H1 (cell line): Measurements from ENCODE around the gene SLC48A1. TPM values are rescaled to one million over a fixed set of nuclear protein-coding genes. Genes with fewer than 3 reads are reported as not detected.

Experiments
- CTCF ChIA-PET: fragments of 300-600 bp; sonication (Branson Sonifier 250); formaldehyde crosslinking; loops from one replicate; lab custom pipeline; 2021; ENCODE audit not compliant: partially characterized antibody; lab: Charles Lee
- POLR2A ChIA-PET: fragments of 300-600 bp; sonication (Branson Sonifier 250); formaldehyde crosslinking; loops from one replicate; lab custom pipeline; 2021; ENCODE audit warnings: inconsistent platforms; ENCODE audit not compliant: partially characterized antibody; lab: Charles Lee
- DNase-seq, 2 experiments: peaks; one replicate each; pipeline versions ENCODE4 v3.0.0 to v3.0.0-alpha.2; 2010 to 2022; ENCODE audit warnings: low spot score in 2 of 2, low read depth in 1 of 2, mixed read lengths in 1 of 2
- FAIRE-seq: peaks from 2 replicates; lab custom pipeline; 2011; peaks lifted over from hg19 to GRCh38; lab: Jason Lieb, UNC
- H2AFZ ChIP-seq: 2 replicates; pipeline ENCODE4 v1.8.1; 2012; ENCODE audit warnings: low read length, inconsistent platforms
- H2AK5ac ChIP-seq: 2 replicates; pipeline ENCODE4 v1.6.1; 2013; ENCODE audit warnings: low read depth, low read length
- H2BK120ac ChIP-seq: replicated peaks from 2 replicates; pipeline ENCODE3; 2013; ENCODE audit warnings: low read depth, low read length, inconsistent platforms
- H2BK12ac ChIP-seq: 2 replicates; pipeline ENCODE4 v1.6.1; 2013; ENCODE audit warnings: low read depth, low read length
- H2BK15ac ChIP-seq: 2 replicates; pipeline ENCODE4 v1.6.1; 2013; ENCODE audit warnings: low read length
- H2BK20ac ChIP-seq: 2 replicates; pipeline ENCODE4 v1.6.1; 2013; ENCODE audit warnings: low read length
- H2BK5ac ChIP-seq: 2 replicates; pipeline ENCODE4 v1.6.1; 2013; ENCODE audit warnings: low read depth, low read length
- H3K14ac ChIP-seq: 2 replicates; pipeline ENCODE4 v1.6.1; 2013; ENCODE audit warnings: inconsistent platforms; ENCODE audit not compliant: insufficient read length
- H3K18ac ChIP-seq: 2 replicates; pipeline ENCODE4 v1.6.1; 2013; ENCODE audit warnings: low read length; ENCODE audit errors: extremely low read depth
- H3K23ac ChIP-seq: 2 replicates; pipeline ENCODE4 v1.6.1; 2013; ENCODE audit warnings: inconsistent platforms; ENCODE audit not compliant: insufficient read length
- H3K23me2 ChIP-seq: 2 replicates; pipeline ENCODE4 v1.6.1; 2013; ENCODE audit warnings: low read depth, low read length
- H3K27ac ChIP-seq: 2 replicates; pipeline ENCODE4 v1.6.1; 2011; ENCODE audit warnings: low read depth, low read length, inconsistent platforms
- H3K27me3 ChIP-seq, 4 experiments: replicated peaks in 1 of 4; 1 replicate in 1 of 4; 2 replicates in 3 of 4; pipeline versions ENCODE4 v1.6.1 to v1.8.1; 2011 to 2013; ENCODE audit warnings: low read length in 3 of 4, mild to moderate bottlenecking in 3 of 4, inconsistent platforms in 2 of 4, mixed read lengths in 2 of 4, moderate library complexity in 1 of 4; ENCODE audit not compliant: control insufficient read depth in 3 of 4, insufficient read depth in 3 of 4; ENCODE audit errors: extremely low read depth in 1 of 4
- H3K36me3 ChIP-seq, 4 experiments: 2 replicates each; pipeline versions ENCODE4 v1.6.1 to v1.8.1; 2011 to 2013; ENCODE audit warnings: mild to moderate bottlenecking in 4 of 4, low read length in 3 of 4, moderate library complexity in 2 of 4, control low read depth in 1 of 4, inconsistent platforms in 1 of 4; ENCODE audit not compliant: insufficient read depth in 4 of 4, control insufficient read depth in 2 of 4
- H3K4ac ChIP-seq: replicated peaks from 2 replicates; pipeline ENCODE3; 2013; ENCODE audit warnings: low read length, low read depth, mixed read lengths, inconsistent platforms; ENCODE audit not compliant: insufficient read length
- H3K4me1 ChIP-seq, 4 experiments: replicated peaks in 1 of 4; 1 replicate in 1 of 4; 2 replicates in 3 of 4; pipeline versions ENCODE4 v1.6.1 to v1.8.1; 2011 to 2013; ENCODE audit warnings: low read length in 3 of 4, inconsistent platforms in 2 of 4, mixed read lengths in 1 of 4; ENCODE audit not compliant: insufficient read depth in 4 of 4, control insufficient read depth in 3 of 4
- H3K4me2 ChIP-seq, 2 experiments: 2 replicates each; pipeline versions ENCODE4 v1.6.1 to v1.8.1; 2011 to 2013; ENCODE audit warnings: low read depth in 2 of 2, low read length in 2 of 2, control low read depth in 1 of 2, inconsistent platforms in 1 of 2, mild to moderate bottlenecking in 1 of 2; ENCODE audit not compliant: insufficient read depth in 1 of 2
- H3K4me3 ChIP-seq, 4 experiments: fragments of 200-600, 300-600 bp in 1 of 4; sonication (generic), shearing (Covaris generic), sonication (Bioruptor Twin) in 1 of 4; 2 replicates each; pipeline versions ENCODE4 v1.5.1 to v1.8.1; 2011 to 2016; ENCODE audit warnings: low read length in 4 of 4, low read depth in 3 of 4, control low read depth in 2 of 4, inconsistent platforms in 2 of 4, mild to moderate bottlenecking in 2 of 4, mixed read lengths in 1 of 4, moderate library complexity in 1 of 4; ENCODE audit not compliant: insufficient read depth in 2 of 4; ENCODE audit errors: extremely low read depth in 1 of 4
- H3K56ac ChIP-seq: replicated peaks from 2 replicates; pipeline ENCODE3; 2013; ENCODE audit warnings: low read depth, mild to moderate bottlenecking, mixed read lengths, low read length, inconsistent platforms; ENCODE audit not compliant: insufficient read length
- H3K79me1 ChIP-seq: 2 replicates; pipeline ENCODE4 v1.6.1; 2013; ENCODE audit warnings: low read depth, low read length, control low read depth
- H3K79me2 ChIP-seq, 2 experiments: 2 replicates each; pipeline versions ENCODE4 v1.6.1 to v1.8.1; 2012 to 2013; ENCODE audit warnings: low read length in 2 of 2, mild to moderate bottlenecking in 2 of 2, inconsistent platforms in 1 of 2; ENCODE audit not compliant: insufficient read depth in 2 of 2, control insufficient read depth in 1 of 2
- H3K9ac ChIP-seq, 4 experiments: replicated peaks in 1 of 4; 1 replicate in 1 of 4; 2 replicates in 3 of 4; pipeline versions ENCODE4 v1.6.1 to v1.8.1; 2011 to 2013; ENCODE audit warnings: low read depth in 3 of 4, low read length in 3 of 4, control low read depth in 2 of 4, mild to moderate bottlenecking in 2 of 4, moderate library complexity in 2 of 4, inconsistent platforms in 1 of 4; ENCODE audit errors: extremely low read depth in 1 of 4
- H3K9me3 ChIP-seq, 2 experiments: 2 replicates each; pipeline versions ENCODE4 v1.6.1 to v1.8.1; 2012 to 2013; ENCODE audit warnings: mild to moderate bottlenecking in 2 of 2, moderate library complexity in 2 of 2, control low read depth in 1 of 2, inconsistent platforms in 1 of 2, low read depth in 1 of 2, low read length in 1 of 2, mixed read lengths in 1 of 2; ENCODE audit not compliant: insufficient read depth in 2 of 2
- H4K20me1 ChIP-seq, 2 experiments: replicated peaks in 1 of 2; 2 replicates each; pipeline versions ENCODE3 to v1.8.1; 2011 to 2013; ENCODE audit warnings: inconsistent platforms in 2 of 2, low read length in 2 of 2, mild to moderate bottlenecking in 1 of 2; ENCODE audit not compliant: insufficient read depth in 2 of 2, control insufficient read depth in 1 of 2
- H4K5ac ChIP-seq: 2 replicates; pipeline ENCODE4 v1.6.1; 2013; ENCODE audit warnings: low read length, low read depth, mixed read lengths, inconsistent platforms; ENCODE audit not compliant: insufficient read length
- H4K8ac ChIP-seq: 2 replicates; pipeline ENCODE4 v1.8.0; 2013; ENCODE audit warnings: mild to moderate bottlenecking, moderate library complexity, low read length, inconsistent platforms; ENCODE audit not compliant: insufficient read depth; ENCODE audit errors: extremely low read depth
- H4K91ac ChIP-seq: replicated peaks from 2 replicates; pipeline ENCODE3; 2013; ENCODE audit warnings: low read length, mixed read lengths, inconsistent platforms; ENCODE audit not compliant: insufficient read length
- BRCA1 ChIP-seq: IDR thresholded peaks from 2 replicates; pipeline ENCODE4 v1.6.1; 2012; ENCODE audit warnings: low read depth, low read length, improper control_type of control experiment
- JUN ChIP-seq: IDR thresholded peaks from 2 replicates; pipeline ENCODE4 v1.6.1; 2011; ENCODE audit warnings: low read depth, mild to moderate bottlenecking, improper control_type of control experiment, low read length
- JUND ChIP-seq: IDR thresholded peaks from 2 replicates; pipeline ENCODE4 v1.6.1; 2011; ENCODE audit warnings: mild to moderate bottlenecking, improper control_type of control experiment, low read length
- POLR2AphosphoS5 ChIP-seq: IDR thresholded peaks from 2 replicates; pipeline ENCODE4 v1.6.1; 2011; ENCODE audit warnings: low read depth, low read length
- POU5F1 ChIP-seq: IDR thresholded peaks from 2 replicates; pipeline ENCODE4 v1.6.1; 2011; ENCODE audit warnings: low read depth, mild to moderate bottlenecking, low read length, moderate library complexity
- RAD21 ChIP-seq, 2 experiments: IDR thresholded peaks in 1 of 2; conservative IDR thresholded peaks in 1 of 2; 2 replicates each; pipeline ENCODE4 v1.6.1; 2011; ENCODE audit warnings: low read depth in 2 of 2, low read length in 2 of 2, improper control_type of control experiment in 1 of 2, inconsistent platforms in 1 of 2, mild to moderate bottlenecking in 1 of 2, moderate library complexity in 1 of 2
- RNF2 ChIP-seq: fragments of 200-900, 300-1000 bp; sonication (generic); IDR thresholded peaks from 2 replicates; pipeline ENCODE4 v1.7.1; 2016; ENCODE audit warnings: borderline replicate concordance, low read depth, mild to moderate bottlenecking, antibody characterized with exemption, low read length; ENCODE audit not compliant: poor library complexity, severe bottlenecking; ENCODE audit errors: missing control alignments
- SAP30 ChIP-seq: fragments of 300-600 bp; sonication (generic); IDR thresholded peaks from 2 replicates; pipeline ENCODE4 v1.7.1; 2012; ENCODE audit warnings: low read length, moderate library complexity, mild to moderate bottlenecking, inconsistent platforms; ENCODE audit not compliant: insufficient read depth, insufficient replicate concordance
- SIX5 ChIP-seq: IDR thresholded peaks from 2 replicates; pipeline ENCODE4 v1.6.1; 2011; ENCODE audit warnings: mild to moderate bottlenecking, low read depth, low read length
- SP1 ChIP-seq: IDR thresholded peaks from 2 replicates; pipeline ENCODE4 v1.6.1; 2011; ENCODE audit warnings: low read depth, low read length
- SP2 ChIP-seq: IDR thresholded peaks from 2 replicates; pipeline ENCODE4 v1.6.1; 2012; ENCODE audit warnings: mild to moderate bottlenecking, low read length, inconsistent platforms
- SUZ12 ChIP-seq: fragments of 200-600 bp; sonication (generic); IDR thresholded peaks from 2 replicates; pipeline ENCODE4 v1.6.1; 2012; ENCODE audit warnings: mild to moderate bottlenecking, inconsistent platforms, low read length, moderate library complexity, mixed read lengths
- WGBS, 2 experiments: shearing (Covaris generic) in 1 of 2; methylation state at CpG; one replicate each; pipeline versions ENCODE4 v1.1.6 to v1.1.7; 2013 to 2015; ENCODE audit warnings: low lambda C conversion rate in 2 of 2, mixed read lengths in 2 of 2, inconsistent platforms in 1 of 2, low coverage in 1 of 2, missing lambda C conversion rate in 1 of 2; ENCODE audit not compliant: insufficient replicate concordance in 2 of 2, insufficient coverage in 1 of 2, insufficient read length in 1 of 2; ENCODE audit errors: extremely low coverage in 1 of 2, missing lambda C conversion rate in 1 of 2; 5-methylcytosine and 5-hydroxymethylcytosine counted together
- polyA plus RNA-seq, 7 experiments: library from polyadenylated mRNA; depleted of rRNA in 3 of 7; stranded (reverse) in 5 of 7; unstranded in 2 of 7; fragments of >200 nt in 5 of 7; fragments of 200-250 nt in 2 of 7; gene quantifications; 1 replicate in 5 of 7; 2 replicates in 1 of 7; 4 replicates in 1 of 7; pipeline versions ENCODE4 v1.2.1 to v1.2.3, GENCODE V29; 2011 to 2013; ENCODE audit warnings: missing spikeins in 2 of 7, mixed read lengths in 2 of 7
- total RNA-seq: library from RNA; stranded (reverse); fragmentation: NEBNext Ultra II Directional; extraction: Animal tissue kit (Norgen Biotek cat#: 25700); gene quantifications from 2 replicates; pipeline ENCODE4 v1.2.1, GENCODE V29; 2021
- TF ChIP-seq, protein P1 (sequence below): IDR thresholded peaks from 2 replicates; pipeline ENCODE4 v1.6.1; 2011; ENCODE audit warnings: low read depth, mild to moderate bottlenecking, low read length; ENCODE audit not compliant: insufficient read depth

The SLC48A1 gene
- total and polyA plus RNA-seq, 2 of the 8 experiments (the other 6 are each of a cell fraction or from before 2014, with no cell fraction given), result 9.5 to 14.1 TPM

GRCh38 chr12:47797441-47797840 is 24.4 kb downstream of the SLC48A1 start:
- Histone ChIP-seq H3K23me2 (no peaks in the 10 kb centered on the region), H3K27ac (no peak overlapping the region), H3K9ac (no peak overlapping the region), H4K8ac (no peak overlapping the region), H3K4me3 (no peak overlapping the region), H2BK5ac (no peak overlapping the region), H3K9me3 (no peaks in the 10 kb centered on the region), H2BK12ac (no peak overlapping the region), H3K79me1 (peaks cover 5% of the 10 kb centered on the region; the same call in 1 of the 2 replicates), H3K56ac (no peak overlapping the region), H3K36me3 (peaks cover 2 to 30% (median 16%) of the 10 kb centered on the region in 4 experiments; a peak in 5 of 8 replicates), H3K4ac (no peak overlapping the region), H3K27me3 (no peaks in the 10 kb centered on the region), H4K20me1 (peaks cover 4 to 6% of the 10 kb centered on the region in 2 experiments), H3K4me2 (no peak overlapping the region), H3K23ac (no peak overlapping the region), H4K91ac (no peak overlapping the region), H2BK15ac (no peak overlapping the region), H4K5ac (no peak overlapping the region), H2AFZ (no peak overlapping the region), H2AK5ac (no peak overlapping the region), H3K14ac (no peak overlapping the region), H3K4me1 (peaks cover 0 to 13% (median 3%) of the 10 kb centered on the region in 4 experiments; a peak in 5 of 7 replicates), H3K79me2 (peaks cover 0 to 21% of the 10 kb centered on the region in 2 experiments; a peak in 2 of 4 replicates), H2BK20ac (no peak overlapping the region), H2BK120ac (no peak overlapping the region), H3K18ac (no peak overlapping the region)
- DNase-seq (peak in 1 of 2 experiments; percentile 71), FAIRE-seq (no peak)
- POLR2A ChIA-PET, result interaction anchor here (1.2 to 29.3 kb wide), 8 partner anchors 10 to 40 kb away, joined by 5 to 480 read pairs (median 10); partner anchors contain the start of gene SLC48A1
- CTCF ChIA-PET, result interaction anchor here (0.6 to 58.8 kb wide), 16 partner anchors 9 to 164 kb away, joined by 3 to 2001 read pairs (median 5); partner anchors contain the start of genes HDAC7 and SLC48A1
- WGBS, 2 experiments, result 78% methylated on average over 10 of the region's 10 CpGs; no CpG with 5 or more reads in 1 of the 2 experiments
- TF ChIP-seq JUND (no peak), RNF2 (no peak), POLR2AphosphoS5 (no peak), RAD21 (IDR thresholded peaks at IDR 0.05 in 1 of 2, conservative IDR thresholded peaks at IDR 0.05 in 1 of 2; ENCODE audit: low read depth in 2 of 2, low read length in 2 of 2) (peak; percentile 84 to 90), POU5F1 (no peak), JUN (no peak), SP2 (no peak), BRCA1 (no peak), SP1 (no peak), SUZ12 (no peak), SAP30 (no peak), SIX5 (no peak)
- TF ChIP-seq, protein P1, sequence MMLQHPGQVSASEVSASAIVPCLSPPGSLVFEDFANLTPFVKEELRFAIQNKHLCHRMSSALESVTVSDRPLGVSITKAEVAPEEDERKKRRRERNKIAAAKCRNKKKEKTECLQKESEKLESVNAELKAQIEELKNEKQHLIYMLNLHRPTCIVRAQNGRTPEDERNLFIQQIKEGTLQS, result no peak
